SIG-M5 treated with dmso at 0.1 percent for 504 hours (cell line): ENCODE results near the gene PLEKHJ1.

Experiments
- DNase-seq: peaks from one replicate; lab custom pipeline; 2025; ENCODE audit not compliant: unreplicated experiment; lab: John Stamatoyannopoulos, UW

Gene PLEKHJ1

GRCh38 chr19:2224754-2225349, 11.3 kb downstream of the PLEKHJ1 start:
- no peak for DNase-seq

GRCh38 chr19:2223959-2224358, 12.2 kb downstream of the PLEKHJ1 start:
- no peak for DNase-seq

- no peak for DNase-seq
Observed at GRCh38 chr19:2223391-2223790, 12.7 kb downstream of the PLEKHJ1 start.

- DNase-seq = no peak
Observed at GRCh38 chr19:2221918-2222317, 14.2 kb downstream of the PLEKHJ1 start.

- no peak for DNase-seq
Observed at GRCh38 chr19:2221250-2221831, 14.8 kb downstream of the PLEKHJ1 start.

GRCh38 chr19:2219726-2220125, 16.4 kb downstream of the PLEKHJ1 start:
- no peak for DNase-seq

GRCh38 chr19:2217591-2217990, 18.5 kb downstream of the PLEKHJ1 start:
- DNase-seq = no peak

GRCh38 chr19:2216361-2217225, 19.5 kb downstream of the PLEKHJ1 start:
- no peak for DNase-seq

- no peak for DNase-seq
Observed at GRCh38 chr19:2215281-2215751, 20.8 kb downstream of the PLEKHJ1 start.

GRCh38 chr19:2214251-2214650, 21.9 kb downstream of the PLEKHJ1 start:
- DNase-seq = no peak

- no peak for DNase-seq
Observed at GRCh38 chr19:2213799-2214198, 22.3 kb downstream of the PLEKHJ1 start.

GRCh38 chr19:2212861-2213711, 23.0 kb downstream of the PLEKHJ1 start:
- no peak for DNase-seq

GRCh38 chr19:2210987-2211740, 25.0 kb downstream of the PLEKHJ1 start:
- no peak for DNase-seq

GRCh38 chr19:2210206-2210605, 25.9 kb downstream of the PLEKHJ1 start:
- DNase-seq = no peak

- DNase-seq = no peak
Observed at GRCh38 chr19:2209408-2209807, 26.7 kb downstream of the PLEKHJ1 start.

- DNase-seq = no peak
Observed at GRCh38 chr19:2208975-2209374, 27.2 kb downstream of the PLEKHJ1 start.

- DNase-seq = no peak
Observed at GRCh38 chr19:2207991-2208860, 27.9 kb downstream of the PLEKHJ1 start.

- no peak for DNase-seq
Observed at GRCh38 chr19:2207008-2207407, 29.1 kb downstream of the PLEKHJ1 start.

- DNase-seq = no peak
Observed at GRCh38 chr19:2202366-2202765, 33.8 kb downstream of the PLEKHJ1 start.
